K562 (cell line): ENCODE data around the gene FOXA3. TPM values are rescaled to one million over a fixed set of nuclear protein-coding genes. Genes with fewer than 3 reads are reported as not detected.

Source experiments
- BMI1 ChIP-seq: fragments of 150-350 bp; IDR thresholded peaks from 2 replicates; pipeline ENCODE4 v1.6.1; 2014; ENCODE audit warnings: low read length
- CBX2 ChIP-seq: fragments of 200-600 bp; sonication (generic); IDR thresholded peaks from one replicate; pipeline ENCODE4 v1.6.1; 2012; ENCODE audit warnings: mild to moderate bottlenecking, low read length, inconsistent platforms; ENCODE audit not compliant: insufficient read depth, poor library complexity, severe bottlenecking
- ELF1 ChIP-seq: fragments of 200-800 bp; sonication (Bioruptor generic); IDR thresholded peaks from 2 replicates; pipeline ENCODE4 v1.6.1; 2016; ENCODE audit warnings: missing genetic modification characterization, missing compliant biosample characterization
- FOXO4 ChIP-seq: fragments of 450-650 bp; formaldehyde crosslinking; IDR thresholded peaks from 2 replicates; pipeline ENCODE4 v1.4.0; 2020; ENCODE audit warnings: mild to moderate bottlenecking, moderate library complexity
- MTF1 ChIP-seq: fragments of 250-450 bp; sonication (Bioruptor Pico); IDR thresholded peaks from 2 replicates; pipeline ENCODE4 v1.9.0; 2021; ENCODE audit warnings: moderate library complexity, mild to moderate bottlenecking, inconsistent platforms, borderline replicate concordance
- NFATC3 ChIP-seq: fragments of 450-650 bp; IDR thresholded peaks from 2 replicates; pipeline ENCODE4 v1.6.1; 2017; ENCODE audit warnings: mild to moderate bottlenecking
- NFE2 ChIP-seq: IDR thresholded peaks from 2 replicates; pipeline ENCODE4 v1.6.1; 2014; ENCODE audit warnings: antibody characterized with exemption, low read depth
- PHF21A ChIP-seq: fragments of 450-650 bp; IDR thresholded peaks from 2 replicates; pipeline ENCODE4 v1.6.1; 2017; ENCODE audit warnings: low read depth, borderline replicate concordance
- PTBP1 ChIP-seq: fragments of 200-400 bp; formaldehyde crosslinking; IDR thresholded peaks from 2 replicates; pipeline ENCODE4 v1.6.1; 2017; ENCODE audit warnings: low read depth, low read length
- SIRT6 ChIP-seq: IDR thresholded peaks from one replicate; pipeline ENCODE4 v1.6.1; 2012; ENCODE audit warnings: low read depth, mild to moderate bottlenecking, control low read depth, inconsistent platforms, low read length, moderate library complexity
- ZBED1 ChIP-seq: IDR thresholded peaks from 2 replicates; pipeline ENCODE4 v1.6.1; 2014
- ZBTB7A ChIP-seq: IDR thresholded peaks from 2 replicates; pipeline ENCODE4 v1.6.1; 2011; ENCODE audit warnings: low read depth, mild to moderate bottlenecking, low read length, moderate library complexity, borderline replicate concordance; ENCODE audit not compliant: control insufficient read depth
- ZNF124 ChIP-seq: sonication (generic); formaldehyde crosslinking; IDR thresholded peaks from 2 replicates; pipeline ENCODE4 v1.8.1; 2022; ENCODE audit warnings: missing genetic modification reagents
- ZNF311 ChIP-seq: fragments of 250-450 bp; sonication (Bioruptor Pico); IDR thresholded peaks from 2 replicates; pipeline ENCODE4 v1.4.0; 2020; ENCODE audit warnings: mild to moderate bottlenecking, moderate library complexity
- ZNF398 ChIP-seq: fragments of 250-450 bp; sonication (Bioruptor Pico); IDR thresholded peaks from 2 replicates; pipeline ENCODE4 v1.8.0; 2021; ENCODE audit warnings: moderate library complexity, mild to moderate bottlenecking, inconsistent platforms
- ZNF740 ChIP-seq, 3 experiments: fragments of 200-800 bp in 1 of 3; sonication (Bioruptor generic) in 1 of 3; sonication (generic) in 1 of 3; formaldehyde crosslinking in 1 of 3; IDR thresholded peaks; 2 replicates each; pipeline versions ENCODE4 v1.6.1 to v1.8.0; 2016 to 2022; ENCODE audit warnings: mild to moderate bottlenecking in 2 of 3, missing compliant biosample characterization in 2 of 3, missing genetic modification characterization in 2 of 3, missing genetic modification reagents in 1 of 3
- polyA plus RNA-seq, 8 experiments: library from polyadenylated mRNA; depleted of rRNA in 4 of 8; stranded (reverse) in 5 of 8; unstranded in 3 of 8; fragments of >200 nt; fragmentation: Nextera tagmentation in 2 of 8; fragmentation: Illumina TruSeq in 1 of 8; extraction: Ambion mirVana in 2 of 8; extraction: Trizol in 1 of 8; gene quantifications; 2 replicates each; pipeline versions ENCODE4 v1.2.1 to v1.2.3, GENCODE V29; 2011 to 2014; ENCODE audit warnings: inconsistent platforms in 1 of 8, missing spikeins in 1 of 8
- total RNA-seq, 7 experiments: library from RNA; depleted of rRNA in 6 of 7; stranded (reverse); fragments of >200 nt in 6 of 7; fragmentation: Illumina TruSeq in 2 of 7; extraction: Trizol in 2 of 7; gene quantifications; 2 replicates each; pipeline versions ENCODE4 v1.2.1 to v1.2.3, GENCODE V29; 2011 to 2021; ENCODE audit warnings: low replicate concordance in 1 of 7
- TF ChIP-seq, protein P1 (sequence below), 2 experiments: IDR thresholded peaks in 1 of 2; conservative IDR thresholded peaks in 1 of 2; 2 replicates each; pipeline ENCODE4 v1.6.1; 2016; ENCODE audit warnings: low read depth in 2 of 2, mild to moderate bottlenecking in 1 of 2, missing compliant biosample characterization in 1 of 2, missing genetic modification characterization in 1 of 2, moderate library complexity in 1 of 2

Gene FOXA3
- total and polyA plus RNA-seq, 9 of the 15 experiments (the other 6 are each of a cell fraction or from before 2014, with no cell fraction given): 1.3 to 15.5 (median 4.7) TPM

DNA sequence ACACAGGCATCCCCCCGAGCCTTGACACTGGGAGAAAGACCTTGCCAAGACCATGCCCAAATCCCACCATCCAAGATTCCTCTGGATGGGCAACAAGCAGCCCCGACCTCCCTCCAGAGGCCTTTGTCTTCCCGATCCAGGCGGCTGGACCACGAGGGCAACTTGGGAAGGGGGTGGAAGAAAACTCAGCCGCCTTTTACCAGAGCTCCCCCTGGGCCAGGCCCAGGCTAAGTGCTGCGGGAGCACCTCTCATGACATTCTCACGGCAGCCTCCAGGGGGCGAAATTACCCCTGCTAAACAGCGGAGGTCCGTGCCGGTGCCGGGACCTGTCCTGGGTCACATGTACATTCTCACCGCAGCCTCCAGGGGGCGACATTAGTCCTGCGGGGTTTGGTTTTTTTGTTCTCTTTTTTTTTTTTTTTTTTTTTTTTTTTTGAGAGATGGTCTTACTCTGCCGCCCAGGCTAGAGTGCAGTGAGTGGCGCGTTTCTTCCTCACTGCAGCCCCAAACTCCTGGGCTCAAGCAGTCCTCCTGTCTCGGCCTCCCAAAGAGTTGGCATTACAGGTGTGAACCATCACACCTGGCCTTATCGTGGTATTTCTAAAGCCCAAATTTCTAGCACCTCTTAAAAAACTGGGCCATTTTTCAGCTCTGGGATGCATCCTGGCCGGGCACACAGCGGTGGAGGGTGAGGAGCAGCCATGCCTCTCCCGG, 47.0 kb upstream of the FOXA3 start (continued):
- TF ChIP-seq ZBTB7A (no peak), ELF1 (tag) (no peak), CBX2 (no peak), FOXO4 (CRISPR knock-in tag) (no peak), BMI1 (no peak), ZNF740 (CRISPR knock-in tag; IDR thresholded peaks at IDR 0.05) (no peak), ZNF740 (tag; IDR thresholded peaks at IDR 0.05) (no peak), ZNF124 (CRISPR knock-in tag) (no peak), MTF1 (CRISPR knock-in tag) (no peak), ZNF398 (CRISPR knock-in tag) (no peak), NFATC3 (no peak), ZBED1 (no peak), NFE2 (no peak), SIRT6 (no peak), ZNF311 (no peak), PTBP1 (0 out of 2 replicates have a peak, but pooled peaks have one; percentile 39), PHF21A (no peak)
- TF ChIP-seq, protein P1, sequence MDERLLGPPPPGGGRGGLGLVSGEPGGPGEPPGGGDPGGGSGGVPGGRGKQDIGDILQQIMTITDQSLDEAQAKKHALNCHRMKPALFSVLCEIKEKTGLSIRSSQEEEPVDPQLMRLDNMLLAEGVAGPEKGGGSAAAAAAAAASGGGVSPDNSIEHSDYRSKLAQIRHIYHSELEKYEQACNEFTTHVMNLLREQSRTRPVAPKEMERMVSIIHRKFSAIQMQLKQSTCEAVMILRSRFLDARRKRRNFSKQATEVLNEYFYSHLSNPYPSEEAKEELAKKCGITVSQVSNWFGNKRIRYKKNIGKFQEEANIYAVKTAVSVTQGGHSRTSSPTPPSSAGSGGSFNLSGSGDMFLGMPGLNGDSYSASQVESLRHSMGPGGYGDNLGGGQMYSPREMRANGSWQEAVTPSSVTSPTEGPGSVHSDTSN (CRISPR knock-in tag; IDR thresholded peaks at IDR 0.05; ENCODE audit: low read depth): no peak
- TF ChIP-seq, protein P1 (tag; conservative IDR thresholded peaks at IDR 0.05; ENCODE audit: low read depth): no peak
